ENCODE results near the gene ANTKMT.

DNA sequence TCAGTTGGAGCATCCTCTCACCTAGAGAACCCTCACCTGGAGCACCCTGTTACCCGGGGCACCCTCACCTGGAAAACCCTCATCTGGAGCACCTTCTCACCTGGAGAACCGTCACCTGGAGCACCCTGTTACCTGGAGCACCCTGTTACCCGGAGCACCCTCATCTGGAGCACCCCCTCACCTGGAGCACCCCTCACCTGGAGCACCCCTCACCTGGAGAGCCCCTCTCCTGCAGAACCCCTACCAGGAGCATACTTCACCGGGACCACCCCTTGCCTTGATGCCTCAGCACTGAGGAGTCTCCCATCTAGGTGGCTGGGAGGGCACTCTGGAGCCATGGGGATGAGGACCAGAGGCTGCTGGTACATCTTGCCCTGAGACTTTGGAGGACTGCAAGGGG, 12.0 kb upstream of the ANTKMT start:
- TF ChIP-seq ZFP30 (CRISPR knock-in tag; IDR thresholded peaks at IDR 0.05) (no peak), TOX (CRISPR knock-in tag; IDR thresholded peaks at IDR 0.05; ENCODE audit: borderline replicate concordance) (no peak), ZNF8 (CRISPR knock-in tag; IDR thresholded peaks at IDR 0.05) (no peak), ZNF70 (CRISPR knock-in tag; IDR thresholded peaks at IDR 0.05) (no peak), SNAI2 (CRISPR knock-in tag; IDR thresholded peaks at IDR 0.05) (no peak)
- TF ChIP-seq, protein P1, sequence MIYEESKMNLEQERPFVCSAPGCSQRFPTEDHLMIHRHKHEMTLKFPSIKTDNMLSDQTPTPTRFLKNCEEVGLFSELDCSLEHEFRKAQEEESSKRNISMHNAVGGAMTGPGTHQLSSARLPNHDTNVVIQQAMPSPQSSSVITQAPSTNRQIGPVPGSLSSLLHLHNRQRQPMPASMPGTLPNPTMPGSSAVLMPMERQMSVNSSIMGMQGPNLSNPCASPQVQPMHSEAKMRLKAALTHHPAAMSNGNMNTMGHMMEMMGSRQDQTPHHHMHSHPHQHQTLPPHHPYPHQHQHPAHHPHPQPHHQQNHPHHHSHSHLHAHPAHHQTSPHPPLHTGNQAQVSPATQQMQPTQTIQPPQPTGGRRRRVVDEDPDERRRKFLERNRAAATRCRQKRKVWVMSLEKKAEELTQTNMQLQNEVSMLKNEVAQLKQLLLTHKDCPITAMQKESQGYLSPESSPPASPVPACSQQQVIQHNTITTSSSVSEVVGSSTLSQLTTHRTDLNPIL (CRISPR knock-in tag; IDR thresholded peaks at IDR 0.05; ENCODE audit: low read depth): no peak
- TF ChIP-seq, protein P2, sequence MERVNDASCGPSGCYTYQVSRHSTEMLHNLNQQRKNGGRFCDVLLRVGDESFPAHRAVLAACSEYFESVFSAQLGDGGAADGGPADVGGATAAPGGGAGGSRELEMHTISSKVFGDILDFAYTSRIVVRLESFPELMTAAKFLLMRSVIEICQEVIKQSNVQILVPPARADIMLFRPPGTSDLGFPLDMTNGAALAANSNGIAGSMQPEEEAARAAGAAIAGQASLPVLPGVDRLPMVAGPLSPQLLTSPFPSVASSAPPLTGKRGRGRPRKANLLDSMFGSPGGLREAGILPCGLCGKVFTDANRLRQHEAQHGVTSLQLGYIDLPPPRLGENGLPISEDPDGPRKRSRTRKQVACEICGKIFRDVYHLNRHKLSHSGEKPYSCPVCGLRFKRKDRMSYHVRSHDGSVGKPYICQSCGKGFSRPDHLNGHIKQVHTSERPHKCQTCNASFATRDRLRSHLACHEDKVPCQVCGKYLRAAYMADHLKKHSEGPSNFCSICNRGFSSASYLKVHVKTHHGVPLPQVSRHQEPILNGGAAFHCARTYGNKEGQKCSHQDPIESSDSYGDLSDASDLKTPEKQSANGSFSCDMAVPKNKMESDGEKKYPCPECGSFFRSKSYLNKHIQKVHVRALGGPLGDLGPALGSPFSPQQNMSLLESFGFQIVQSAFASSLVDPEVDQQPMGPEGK (CRISPR knock-in tag; IDR thresholded peaks at IDR 0.05; ENCODE audit: borderline replicate concordance): no peak
